GM21737 (cell line): ENCODE results near the gene YIPF7.
A peak's percentile ranks its signal among the peaks of the same experiment; 100 is the strongest.

Experiments
- ATAC-seq: cut with Tn5 transposase; IDR thresholded peaks from one replicate; pipeline ENCODE4 v1.9.1; 2021; ENCODE audit warnings: mild to moderate bottlenecking, moderate library complexity; ENCODE audit not compliant: unreplicated experiment

YIPF7 gene

GRCh38 chr4:44651425-44651824, at the start of gene YIPF7:
TSS of gene YIPF7 (minus strand) at chr4:44651625. CDS start at chr4:44650100, 1,525 bp downstream.
- no peak for ATAC-seq

- no peak for ATAC-seq
Measured at GRCh38 chr4:44701037-44701436, 49.6 kb upstream of the YIPF7 start.

GRCh38 chr4:44700427-44700826, 49.0 kb upstream of the YIPF7 start:
- ATAC-seq: no peak

- ATAC-seq: no peak
Measured at GRCh38 chr4:44684648-44685047, 33.2 kb upstream of the YIPF7 start.

GRCh38 chr4:44679060-44679459, 27.6 kb upstream of the YIPF7 start:
- no peak for ATAC-seq

- ATAC-seq: peak; percentile 96
Measured at GRCh38 chr4:44678094-44679041, 26.9 kb upstream of the YIPF7 start, which contains the start of gene GUF1. TSS of gene GUF1 (plus strand) at chr4:44678420. CDS start at chr4:44678623, 203 bp downstream.

- no peak for ATAC-seq
Measured at GRCh38 chr4:44675366-44675765, 23.9 kb upstream of the YIPF7 start.

- no peak for ATAC-seq
Measured at GRCh38 chr4:44674471-44674870, 23.0 kb upstream of the YIPF7 start.

GRCh38 chr4:44671636-44672035, 20.2 kb upstream of the YIPF7 start:
- ATAC-seq: no peak

- no peak for ATAC-seq
Measured at GRCh38 chr4:44670506-44671199, 19.2 kb upstream of the YIPF7 start.

GRCh38 chr4:44668526-44668925, 17.1 kb upstream of the YIPF7 start:
- ATAC-seq: no peak

- no peak for ATAC-seq
Measured at GRCh38 chr4:44663539-44664263, 12.3 kb upstream of the YIPF7 start.

- ATAC-seq: no peak
Measured at GRCh38 chr4:44662623-44663005, 11.2 kb upstream of the YIPF7 start.

- no peak for ATAC-seq
Measured at GRCh38 chr4:44661940-44662622, 10.7 kb upstream of the YIPF7 start.

GRCh38 chr4:44660396-44660795, 9.0 kb upstream of the YIPF7 start:
- ATAC-seq: no peak

- ATAC-seq: no peak
Measured at GRCh38 chr4:44652002-44652401, 577 bp upstream of the YIPF7 start.

- no peak for ATAC-seq
Measured at GRCh38 chr4:44646151-44646550, 5.3 kb downstream of the YIPF7 start.

GRCh38 chr4:44638091-44638490, 13.3 kb downstream of the YIPF7 start:
- no peak for ATAC-seq

GRCh38 chr4:44632733-44633132, 18.7 kb downstream of the YIPF7 start:
- no peak for ATAC-seq

GRCh38 chr4:44632089-44632488, 19.3 kb downstream of the YIPF7 start:
- no peak for ATAC-seq
